Testis (tissue), 2 donors: Measurements from ENCODE around the gene RFX8.

ENCODE experiments used
- POLR2A ChIP-seq: fragments of 450-650 bp; IDR thresholded peaks from one replicate; pipeline ENCODE4 v1.6.1; 2017; ENCODE audit warnings: antibody characterized with exemption, mild to moderate bottlenecking, moderate library complexity
- TF ChIP-seq, protein P1 (sequence below), 3 experiments: fragments of 450-650 bp in 2 of 3; fragments of 200-600 bp in 1 of 3; sonication (generic) in 1 of 3; IDR thresholded peaks; one replicate each; pipeline ENCODE4 v1.5.1; 2016 to 2019; ENCODE audit warnings: antibody characterized with exemption in 3 of 3, mild to moderate bottlenecking in 2 of 3, moderate library complexity in 1 of 3

DNA sequence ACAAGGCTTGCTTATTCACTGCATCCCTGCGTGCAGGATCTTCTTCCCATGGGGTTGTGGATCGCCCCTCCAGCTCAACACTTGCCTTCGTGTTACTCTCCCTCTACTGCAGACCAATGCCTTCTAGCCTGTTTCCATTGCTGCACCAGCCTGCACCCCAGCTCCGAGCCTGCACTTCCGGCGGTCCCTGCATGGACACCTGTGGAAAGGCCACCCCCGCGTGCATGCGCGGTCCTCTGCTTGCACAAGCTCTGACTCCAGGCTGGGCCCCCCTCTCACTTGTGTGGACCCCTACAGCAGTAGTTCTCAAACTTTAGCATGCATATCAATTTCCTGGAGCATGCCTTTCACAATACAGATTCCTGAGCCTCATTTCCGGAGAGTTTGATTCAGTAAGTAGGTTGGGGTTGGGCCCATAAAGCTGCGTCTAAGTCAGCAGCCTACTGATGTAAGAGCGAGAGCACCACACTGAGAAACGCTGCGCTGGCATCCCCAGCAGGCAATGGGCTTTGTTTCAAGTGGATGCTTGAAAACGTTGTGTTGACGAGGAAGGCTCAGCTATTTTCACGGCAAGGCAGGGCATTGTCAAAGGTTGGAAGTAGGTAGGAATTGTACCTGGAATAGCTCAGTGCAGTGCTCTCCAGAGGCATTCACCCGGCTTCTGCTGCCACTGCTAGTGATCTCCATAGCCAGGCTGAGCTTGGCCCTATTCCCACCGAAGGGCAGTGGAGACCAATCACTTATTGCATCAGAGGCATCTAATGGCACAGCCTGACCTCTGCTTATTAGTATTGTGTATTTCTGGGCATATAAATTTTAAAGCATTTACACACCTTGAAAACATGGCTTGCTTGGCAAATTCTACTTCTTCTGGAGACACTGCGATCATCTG is 120.2 kb downstream of the RFX8 start:
- TF ChIP-seq, protein P1, sequence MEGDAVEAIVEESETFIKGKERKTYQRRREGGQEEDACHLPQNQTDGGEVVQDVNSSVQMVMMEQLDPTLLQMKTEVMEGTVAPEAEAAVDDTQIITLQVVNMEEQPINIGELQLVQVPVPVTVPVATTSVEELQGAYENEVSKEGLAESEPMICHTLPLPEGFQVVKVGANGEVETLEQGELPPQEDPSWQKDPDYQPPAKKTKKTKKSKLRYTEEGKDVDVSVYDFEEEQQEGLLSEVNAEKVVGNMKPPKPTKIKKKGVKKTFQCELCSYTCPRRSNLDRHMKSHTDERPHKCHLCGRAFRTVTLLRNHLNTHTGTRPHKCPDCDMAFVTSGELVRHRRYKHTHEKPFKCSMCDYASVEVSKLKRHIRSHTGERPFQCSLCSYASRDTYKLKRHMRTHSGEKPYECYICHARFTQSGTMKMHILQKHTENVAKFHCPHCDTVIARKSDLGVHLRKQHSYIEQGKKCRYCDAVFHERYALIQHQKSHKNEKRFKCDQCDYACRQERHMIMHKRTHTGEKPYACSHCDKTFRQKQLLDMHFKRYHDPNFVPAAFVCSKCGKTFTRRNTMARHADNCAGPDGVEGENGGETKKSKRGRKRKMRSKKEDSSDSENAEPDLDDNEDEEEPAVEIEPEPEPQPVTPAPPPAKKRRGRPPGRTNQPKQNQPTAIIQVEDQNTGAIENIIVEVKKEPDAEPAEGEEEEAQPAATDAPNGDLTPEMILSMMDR (IDR thresholded peaks at IDR 0.05), result no peak
- TF ChIP-seq POLR2A, result no peak
